HG03196 (cell line): ENCODE measurements around the gene ULBP3.
"Not testable (repeated sequence)": the region's sequence is repeated elsewhere in the genome, so short reads cannot be mapped to it uniquely, and the experiment has no call there.

Experiments
- ATAC-seq: cut with Tn5 transposase; IDR thresholded peaks from one replicate; pipeline ENCODE4 v1.9.1; 2021; ENCODE audit not compliant: unreplicated experiment

The ULBP3 gene

DNA sequence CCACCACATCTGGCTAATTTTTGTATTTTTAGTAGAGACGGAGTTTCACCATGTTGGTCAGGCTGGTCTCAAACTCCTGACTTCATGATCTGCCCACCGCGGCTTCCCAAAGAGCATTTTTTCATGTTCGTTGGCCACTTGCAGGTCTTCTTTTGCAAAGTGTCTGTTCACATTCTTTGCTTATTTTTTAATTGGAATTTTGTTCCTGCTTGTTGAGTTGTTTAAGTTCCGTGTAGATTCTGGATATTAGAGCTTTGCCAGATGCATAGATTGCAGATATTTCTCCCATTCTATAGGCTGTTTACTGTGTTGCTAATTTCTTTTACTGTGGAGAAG is 51.8 kb downstream of the ULBP3 start:
- ATAC-seq = not testable (repeated sequence)

DNA sequence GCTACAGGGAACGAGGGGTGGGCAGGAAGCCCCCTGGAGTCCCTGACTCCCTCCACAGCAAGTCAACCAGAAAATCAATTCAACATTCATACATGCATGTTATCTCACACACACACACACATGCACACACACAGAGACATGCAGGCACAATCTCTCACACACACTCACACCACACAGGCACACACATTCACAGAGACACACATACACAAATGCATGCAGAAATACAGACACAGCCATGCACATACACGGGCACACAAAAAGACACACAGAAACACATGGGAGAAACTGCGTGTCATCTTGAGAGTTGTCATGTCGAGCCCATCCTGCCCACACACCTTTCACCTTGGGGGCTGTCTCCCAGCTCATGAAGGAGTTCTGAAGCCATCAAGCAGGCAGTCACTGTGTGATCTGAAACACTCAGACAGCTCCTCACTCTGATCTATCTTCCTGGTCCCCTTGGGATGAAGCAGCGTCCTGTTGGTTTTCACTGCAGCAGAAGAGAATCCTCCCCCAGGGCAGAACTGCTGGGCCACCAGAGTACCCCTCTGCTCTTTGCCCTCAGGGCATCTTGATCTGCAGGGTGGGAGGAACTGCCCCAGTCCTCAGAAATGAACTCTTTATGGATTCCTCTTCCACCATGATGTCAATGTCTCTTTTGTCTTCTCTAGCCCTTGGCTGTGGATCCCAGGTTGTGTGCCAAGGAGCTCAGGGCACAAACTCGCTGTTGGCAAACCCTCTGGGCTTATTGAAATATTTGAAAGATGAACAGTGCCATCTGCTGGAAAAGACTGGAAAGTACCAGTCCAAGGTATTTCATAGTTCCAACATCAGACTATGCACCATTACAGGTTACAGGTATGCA is 52.4 kb downstream of the ULBP3 start:
- no peak for ATAC-seq

DNA sequence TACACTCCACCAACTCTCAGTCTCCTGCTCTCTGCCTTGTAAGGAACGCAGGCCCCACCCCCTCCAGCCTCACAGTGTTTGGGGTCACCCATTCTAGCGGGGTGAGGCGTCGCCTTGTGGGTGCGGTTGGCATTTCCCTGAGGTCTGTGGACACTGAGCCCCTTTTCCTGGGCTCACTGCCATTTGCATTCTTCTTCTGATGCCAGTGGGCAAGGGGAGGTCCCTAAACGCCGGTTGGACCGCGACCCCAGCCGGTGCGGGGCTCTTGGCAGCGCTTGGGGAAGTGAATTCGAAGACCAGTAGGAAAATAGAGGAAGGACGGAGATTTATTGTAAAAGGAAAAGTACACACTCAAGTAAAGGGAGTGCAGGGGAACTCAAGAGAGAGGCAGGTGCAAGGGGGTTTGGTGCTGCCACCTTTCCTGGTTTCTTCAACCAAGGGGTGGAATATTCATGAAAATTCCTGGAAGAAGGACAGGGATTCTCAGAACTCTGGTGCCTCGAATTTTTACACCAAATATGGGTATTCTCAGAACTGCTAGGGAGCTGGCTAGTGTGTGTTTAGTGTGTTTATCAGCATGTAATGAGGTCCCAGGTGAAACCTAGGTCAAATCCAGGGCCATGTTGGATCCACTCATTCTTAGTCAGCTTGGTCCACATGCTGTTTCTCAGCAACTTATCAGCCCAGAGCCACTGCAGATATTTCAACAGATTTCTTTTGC is 53.5 kb downstream of the ULBP3 start:
- not testable (repeated sequence) for ATAC-seq

DNA sequence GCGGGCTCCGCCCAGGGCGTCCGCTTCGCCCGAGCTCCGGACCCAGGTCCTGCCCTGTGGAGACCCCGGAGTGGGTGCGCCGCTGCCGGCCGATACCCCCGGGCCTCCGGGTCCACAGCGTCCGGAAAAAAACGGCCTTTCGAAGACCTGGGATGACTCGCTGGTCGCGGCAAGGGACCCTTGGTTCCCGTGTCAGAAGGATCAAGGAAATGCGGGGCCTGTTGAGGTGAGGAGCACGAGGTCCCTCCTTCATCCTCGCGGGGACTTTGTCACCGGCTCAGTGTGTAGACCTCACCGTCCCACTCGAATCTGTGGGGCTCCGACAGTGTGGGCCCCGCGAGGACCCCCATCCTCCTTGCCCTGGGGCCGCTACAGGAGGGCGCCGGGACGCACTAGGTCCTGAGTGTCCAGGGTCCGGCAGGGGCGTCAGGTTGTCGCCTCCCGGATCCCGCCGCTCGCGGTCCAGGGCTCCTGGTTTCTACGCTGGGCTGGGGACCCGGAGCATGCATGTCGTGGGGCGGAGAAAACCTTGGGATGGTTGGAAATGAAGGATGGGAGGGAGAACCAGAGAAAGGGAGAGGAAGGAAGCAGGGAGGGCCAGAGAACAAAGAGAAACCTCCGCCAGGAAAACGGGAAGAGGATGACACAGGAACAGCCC is 54.2 kb downstream of the ULBP3 start:
- not testable (repeated sequence) for ATAC-seq

DNA sequence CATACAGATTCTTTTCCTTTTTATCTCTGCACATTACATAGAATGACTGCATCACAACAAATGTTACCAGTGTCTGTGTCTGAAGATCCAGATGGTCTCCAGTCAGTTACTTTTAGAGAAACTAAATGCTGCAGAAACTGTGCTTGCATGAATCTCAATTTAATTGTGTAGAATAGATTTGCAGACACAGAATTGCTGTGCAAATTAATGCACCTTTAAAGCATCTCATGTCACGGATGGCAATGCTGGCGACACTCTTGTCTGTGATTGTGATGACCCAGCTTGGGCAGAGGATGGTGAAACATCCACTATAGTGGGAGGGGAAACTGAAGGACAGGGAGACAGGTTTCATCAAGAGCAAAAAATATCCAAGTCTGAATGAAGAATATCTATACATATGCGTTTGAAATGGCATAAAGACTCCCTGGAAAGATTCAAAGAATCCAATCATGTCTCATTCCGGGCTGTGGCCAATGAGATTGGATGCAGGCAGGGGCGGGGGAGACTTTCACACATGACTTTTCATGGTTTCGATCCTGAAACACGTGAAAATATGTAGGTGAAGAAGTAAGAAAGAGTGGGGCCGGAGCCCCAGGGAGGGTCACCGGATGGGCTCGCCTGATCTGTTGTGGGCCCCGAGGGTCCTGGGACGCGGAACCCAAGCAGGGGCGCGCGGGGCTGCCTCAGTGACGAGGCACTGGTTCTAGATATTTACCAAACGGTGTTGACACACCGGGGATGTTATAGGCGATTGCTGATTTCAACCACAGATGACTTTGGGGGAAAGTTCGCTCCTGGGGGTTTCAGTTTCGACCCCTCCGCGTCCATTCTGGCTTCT is 54.9 kb downstream of the ULBP3 start:
- not testable (repeated sequence) for ATAC-seq

DNA sequence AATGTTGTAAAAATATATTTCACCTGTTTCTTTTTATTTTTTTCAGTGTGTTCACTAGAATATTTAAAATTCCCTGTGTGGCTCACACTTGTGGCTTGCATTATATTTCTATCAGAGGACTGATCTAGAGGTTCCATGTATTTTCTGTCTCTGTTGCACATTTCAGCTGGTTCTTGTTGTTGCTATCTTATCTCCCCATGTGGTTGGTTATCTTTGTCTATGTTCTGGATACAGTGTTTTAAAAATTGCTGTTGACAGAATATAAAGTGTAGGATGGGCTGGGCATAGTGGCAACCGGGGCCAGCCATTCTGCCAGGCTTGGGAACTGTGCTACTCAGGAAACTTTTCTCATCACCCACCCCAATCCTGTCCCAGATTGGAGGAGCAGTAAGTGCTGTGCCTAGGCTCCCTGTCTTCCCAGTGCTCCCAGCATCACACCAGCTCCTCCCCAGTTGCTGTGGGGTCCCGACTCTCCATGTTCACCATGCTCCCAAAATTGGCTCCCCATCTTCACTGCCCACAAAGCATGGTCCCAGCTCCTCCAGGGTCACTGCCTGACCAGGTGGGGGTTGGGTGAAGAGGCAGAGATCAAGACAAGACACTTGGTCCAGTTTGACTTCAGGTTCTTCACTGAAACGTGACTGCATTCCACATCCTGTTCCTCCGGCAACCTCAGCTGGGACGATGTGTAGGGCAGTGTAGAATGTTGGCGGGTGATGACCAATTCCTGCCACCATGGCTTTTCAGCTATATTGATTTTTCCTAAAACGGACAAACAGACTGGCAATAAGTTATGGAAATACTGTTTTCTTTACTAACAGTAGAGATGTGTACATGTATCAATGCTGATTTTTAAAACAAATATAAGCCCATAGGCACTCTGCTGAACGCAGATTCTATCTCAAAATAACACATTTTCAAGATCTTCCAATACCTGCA is 55.8 kb downstream of the ULBP3 start:
- ATAC-seq = not testable (repeated sequence)
